Natural killer cell (primary cell): ENCODE results near the gene ERRFI1. TPM values are rescaled to one million over a fixed set of nuclear protein-coding genes. Genes with fewer than 3 reads are reported as not detected.

Source experiments
- ATAC-seq, 3 donors: fragments of 150-1000 bp in 2 of 3; fragments of 200-7000 bp in 1 of 3; cut with Tn5 transposase; 1 replicate in 1 of 3; 2 replicates in 2 of 3; pipeline ENCODE4 v1.10.0; 2021; ENCODE audit warnings: mild to moderate bottlenecking in 2 of 3, moderate library complexity in 2 of 3
- DNase-seq, 2 donors: peaks; one replicate each; pipeline versions ENCODE4 v3.0.0 to v3.0.0-alpha.2; 2013 to 2021; ENCODE audit warnings: mixed read lengths in 1 of 2
- H3K27ac ChIP-seq: one replicate; pipeline ENCODE4 v1.5.1; 2013; ENCODE audit warnings: mild to moderate bottlenecking, low read length
- H3K27me3 ChIP-seq: one replicate; pipeline ENCODE4 v1.6.1; 2013; ENCODE audit warnings: low read length; ENCODE audit not compliant: control insufficient read depth, insufficient read depth
- H3K36me3 ChIP-seq: one replicate; pipeline ENCODE4 v1.6.1; 2013; ENCODE audit warnings: low read length; ENCODE audit not compliant: control insufficient read depth, insufficient read depth
- H3K4me1 ChIP-seq: one replicate; pipeline ENCODE4 v1.6.1; 2013; ENCODE audit warnings: low read length; ENCODE audit not compliant: control insufficient read depth, insufficient read depth
- H3K4me3 ChIP-seq: one replicate; pipeline ENCODE4 v1.5.1; 2013; ENCODE audit warnings: low read length
- H3K9me3 ChIP-seq: one replicate; pipeline ENCODE4 v1.6.1; 2013; ENCODE audit warnings: low read length; ENCODE audit not compliant: control insufficient read depth, insufficient read depth
- H3K27ac Mint-ChIP-seq, 2 donors: one replicate each; pipeline ENCODE4 v1.8.0; 2022; ENCODE audit warnings: mild to moderate bottlenecking in 2 of 2, mixed read lengths in 2 of 2, moderate library complexity in 1 of 2
- H3K27me3 Mint-ChIP-seq, 2 donors: one replicate each; pipeline ENCODE4 v1.8.0; 2022; ENCODE audit warnings: low read depth in 2 of 2, mixed read lengths in 2 of 2
- H3K36me3 Mint-ChIP-seq: one replicate; pipeline ENCODE4 v1.8.0; 2022; ENCODE audit warnings: mixed read lengths
- H3K4me1 Mint-ChIP-seq, 2 donors: one replicate each; pipeline ENCODE4 v1.8.0; 2022; ENCODE audit warnings: mixed read lengths in 2 of 2
- H3K4me3 Mint-ChIP-seq: one replicate; pipeline ENCODE4 v1.8.0; 2022; ENCODE audit warnings: mild to moderate bottlenecking, moderate library complexity, mixed read lengths
- H3K9me3 Mint-ChIP-seq, 2 donors: one replicate each; pipeline ENCODE4 v1.8.0; 2022; ENCODE audit warnings: mixed read lengths in 2 of 2
- CTCF ChIP-seq: fragments of 200-600 bp; IDR thresholded peaks from one replicate; pipeline ENCODE4 v1.8.0; 2022; ENCODE audit warnings: antibody characterized with exemption
- WGBS: methylation state at CpG from one replicate; pipeline ENCODE4 v1.1.7; 2013; ENCODE audit warnings: missing lambda C conversion rate; ENCODE audit not compliant: insufficient coverage; 5-methylcytosine and 5-hydroxymethylcytosine counted together
- intact Hi-C: fragments of 100-400 bp; cut with micrococcal nuclease; formaldehyde crosslinking; loops from one replicate; pipeline ENCODE4 v1.14.2; 2022
- total RNA-seq, 4 donors: library from RNA; stranded (reverse); fragments of 120-200 nt in 1 of 4; gene quantifications; one replicate each; pipeline versions ENCODE4 v1.2.3 to v1.2.4, GENCODE V29; 2013 to 2022

Gene ERRFI1
- total RNA-seq, 3 donors from 2014 or later (not counting 1 experiment from before 2014, with no cell fraction given): 2.9 to 4.9 (median 4.0) TPM

- TF ChIP-seq CTCF: no peak
- ATAC-seq (no peak), DNase-seq (no peak)
- WGBS: 97% methylated on average over 18 of the region's 18 CpGs
- Mint-ChIP-seq H3K27me3 (no peaks in the 10 kb centered on the region), H3K9me3 (peaks cover 7% of the 10 kb centered on the region in 2 donors), H3K27ac (peak overlapping the region in 1 of 2 donors; percentile 60), H3K36me3 (no peaks in the 10 kb centered on the region), H3K4me3 (no peak overlapping the region), H3K4me1 (peaks cover 0 to 11% of the 10 kb centered on the region in 2 donors)
- peaks cover 7% of the 10 kb centered on the region for H3K9me3 ChIP-seq
- no peaks in the 10 kb centered on the region for H3K36me3 ChIP-seq
- no peak overlapping the region for H3K4me3 ChIP-seq
- intact Hi-C loops: no loop called here
- H3K4me1 ChIP-seq: peaks cover 4% of the 10 kb centered on the region
- no peak overlapping the region for H3K27ac ChIP-seq
- H3K27me3 ChIP-seq: no peaks in the 10 kb centered on the region
Measured at GRCh38 chr1:7991504-7992440, 34.3 kb downstream of the ERRFI1 start.

- intact Hi-C loops: no loop called here
Measured at GRCh38 chr1:7989762-7990428, 36.2 kb downstream of the ERRFI1 start.

GRCh38 chr1:7988576-7988975 is 37.5 kb downstream of the ERRFI1 start:
- Mint-ChIP-seq H3K27me3 (no peaks in the 10 kb centered on the region), H3K4me3 (no peak overlapping the region), H3K27ac (no peak overlapping the region), H3K9me3 (peaks cover 7% of the 10 kb centered on the region in 2 donors), H3K4me1 (peaks cover 0 to 18% of the 10 kb centered on the region in 2 donors), H3K36me3 (peaks cover 11% of the 10 kb centered on the region)
- Histone ChIP-seq H3K4me1 (peaks cover 4% of the 10 kb centered on the region), H3K4me3 (no peak overlapping the region), H3K36me3 (peaks cover 30% of the 10 kb centered on the region), H3K9me3 (peaks cover 7% of the 10 kb centered on the region), H3K27me3 (no peaks in the 10 kb centered on the region), H3K27ac (no peak overlapping the region)
- no peak for DNase-seq
- intact Hi-C loops: no loop called here
- no peak for TF ChIP-seq CTCF
- ATAC-seq: no peak
- WGBS: 81% methylated on average over 1 of the region's 1 CpG

More at GRCh38 chr1:7989762-7990428, 36.2 kb downstream of the ERRFI1 start:
- peaks cover 18% of the 10 kb centered on the region for H3K36me3 ChIP-seq
- H3K4me1 Mint-ChIP-seq: peaks cover 0 to 18% of the 10 kb centered on the region in 2 donors
- no peaks in the 10 kb centered on the region for H3K27me3 Mint-ChIP-seq
- 72% methylated on average over 2 of the region's 2 CpGs for WGBS
- peaks cover 7% of the 10 kb centered on the region for H3K36me3 Mint-ChIP-seq
- H3K9me3 Mint-ChIP-seq: peaks cover 7% of the 10 kb centered on the region in 2 donors
- peak; percentile 17 to 29 (median 28) for ATAC-seq
- H3K4me3 ChIP-seq: no peak overlapping the region
- H3K27me3 ChIP-seq: no peaks in the 10 kb centered on the region
- H3K27ac ChIP-seq: no peak overlapping the region
- H3K9me3 ChIP-seq: peaks cover 7% of the 10 kb centered on the region
- H3K4me1 ChIP-seq: peaks cover 4% of the 10 kb centered on the region
- H3K4me3 Mint-ChIP-seq: peak overlapping the region; percentile 1
- DNase-seq: no peak
- H3K27ac Mint-ChIP-seq: peak overlapping the region; percentile 60 to 89
- no peak for TF ChIP-seq CTCF
